ENCODE results near the gene CFAP61.
A peak's percentile ranks its signal among the peaks of the same experiment; 100 is the strongest.

Gene CFAP61

GRCh38 chr20:20134941-20135575 lies 82.7 kb downstream of the CFAP61 start:
- no peak overlapping the region for H3K27ac Mint-ChIP-seq
- peaks cover 8 to 11% of the 10 kb centered on the region in 2 donors for H3K27me3 Mint-ChIP-seq
- H3K36me3 Mint-ChIP-seq (ENCODE audit: insufficient read depth) = no peaks in the 10 kb centered on the region
- no peaks in the 10 kb centered on the region for H3K4me1 Mint-ChIP-seq (ENCODE audit: low read depth in 2 of 2)
- no peak for ATAC-seq (replicated peaks)
- H3K4me3 Mint-ChIP-seq = no peak overlapping the region
- H3K9me3 Mint-ChIP-seq = peaks cover 8 to 15% of the 10 kb centered on the region in 2 donors
- no peak for DNase-seq

GRCh38 chr20:20136313-20136712 lies 84.0 kb downstream of the CFAP61 start:
- DNase-seq (no peak), ATAC-seq (replicated peaks) (no peak)
- Mint-ChIP-seq H3K27ac (no peak overlapping the region), H3K36me3 (ENCODE audit: insufficient read depth) (no peaks in the 10 kb centered on the region), H3K4me1 (ENCODE audit: low read depth in 2 of 2) (no peaks in the 10 kb centered on the region), H3K4me3 (no peak overlapping the region), H3K9me3 (peaks cover 6 to 15% of the 10 kb centered on the region in 2 donors), H3K27me3 (peaks cover 8 to 11% of the 10 kb centered on the region in 2 donors)

GRCh38 chr20:20137851-20138250 lies 85.5 kb downstream of the CFAP61 start:
- Mint-ChIP-seq H3K9me3 (peaks cover 6 to 15% of the 10 kb centered on the region in 2 donors), H3K36me3 (ENCODE audit: insufficient read depth) (no peaks in the 10 kb centered on the region), H3K4me1 (ENCODE audit: low read depth in 2 of 2) (no peaks in the 10 kb centered on the region), H3K4me3 (no peak overlapping the region), H3K27me3 (peaks cover 7 to 11% of the 10 kb centered on the region in 2 donors), H3K27ac (no peak overlapping the region)
- no peak for DNase-seq
- ATAC-seq (replicated peaks) = no peak

GRCh38 chr20:20138301-20139064 lies 86.2 kb downstream of the CFAP61 start:
- Mint-ChIP-seq H3K4me3 (no peak overlapping the region), H3K9me3 (peaks cover 6 to 15% of the 10 kb centered on the region in 2 donors), H3K27me3 (peaks cover 5 to 10% of the 10 kb centered on the region in 2 donors), H3K36me3 (ENCODE audit: insufficient read depth) (no peaks in the 10 kb centered on the region), H3K27ac (no peak overlapping the region), H3K4me1 (ENCODE audit: low read depth in 2 of 2) (no peaks in the 10 kb centered on the region)
- ATAC-seq (replicated peaks) (no peak), DNase-seq (no peak)

GRCh38 chr20:20139403-20139802 lies 87.1 kb downstream of the CFAP61 start:
- DNase-seq (no peak), ATAC-seq (replicated peaks) (no peak)
- H3K27me3 Mint-ChIP-seq = peaks cover 9 to 19% of the 10 kb centered on the region in 2 donors
- no peak overlapping the region for H3K4me3 Mint-ChIP-seq
- peaks cover 7 to 20% of the 10 kb centered on the region in 2 donors for H3K9me3 Mint-ChIP-seq
- H3K27ac Mint-ChIP-seq = no peak overlapping the region
- H3K4me1 Mint-ChIP-seq (ENCODE audit: low read depth in 2 of 2) = no peaks in the 10 kb centered on the region
- H3K36me3 Mint-ChIP-seq (ENCODE audit: insufficient read depth) = no peaks in the 10 kb centered on the region

GRCh38 chr20:20143165-20143564 lies 90.8 kb downstream of the CFAP61 start:
- DNase-seq (no peak), ATAC-seq (replicated peaks) (no peak)
- no peak overlapping the region for H3K27ac Mint-ChIP-seq
- H3K36me3 Mint-ChIP-seq (ENCODE audit: insufficient read depth) = no peaks in the 10 kb centered on the region
- no peaks in the 10 kb centered on the region for H3K4me1 Mint-ChIP-seq (ENCODE audit: low read depth in 2 of 2)
- H3K27me3 Mint-ChIP-seq = peaks cover 14 to 21% of the 10 kb centered on the region in 2 donors
- peaks cover 3 to 7% of the 10 kb centered on the region in 2 donors for H3K9me3 Mint-ChIP-seq
- no peak overlapping the region for H3K4me3 Mint-ChIP-seq

- Mint-ChIP-seq H3K4me1 (ENCODE audit: low read depth in 2 of 2) (no peaks in the 10 kb centered on the region), H3K27ac (no peak overlapping the region), H3K36me3 (ENCODE audit: insufficient read depth) (no peaks in the 10 kb centered on the region), H3K27me3 (peaks cover 19 to 21% of the 10 kb centered on the region in 2 donors), H3K9me3 (peaks cover 3 to 7% of the 10 kb centered on the region in 2 donors), H3K4me3 (no peak overlapping the region)
- no peak for DNase-seq
- no peak for ATAC-seq (replicated peaks)
Measured at GRCh38 chr20:20143646-20144045, 91.3 kb downstream of the CFAP61 start.

- ATAC-seq (replicated peaks) (no peak), DNase-seq (no peak)
- H3K4me1 Mint-ChIP-seq (ENCODE audit: low read depth in 2 of 2) = no peaks in the 10 kb centered on the region
- no peak overlapping the region for H3K4me3 Mint-ChIP-seq
- H3K27me3 Mint-ChIP-seq = peaks cover 8 to 27% of the 10 kb centered on the region in 2 donors
- peaks cover 6 to 7% of the 10 kb centered on the region in 2 donors for H3K9me3 Mint-ChIP-seq
- H3K36me3 Mint-ChIP-seq (ENCODE audit: insufficient read depth) = no peaks in the 10 kb centered on the region
- no peak overlapping the region for H3K27ac Mint-ChIP-seq
Measured at GRCh38 chr20:20148779-20149178, 96.4 kb downstream of the CFAP61 start.

- DNase-seq = no peak
- ATAC-seq (replicated peaks) = no peak
- Mint-ChIP-seq H3K4me1 (ENCODE audit: low read depth in 2 of 2) (no peaks in the 10 kb centered on the region), H3K9me3 (peaks cover 0 to 3% of the 10 kb centered on the region in 2 donors), H3K36me3 (ENCODE audit: insufficient read depth) (no peaks in the 10 kb centered on the region), H3K4me3 (no peak overlapping the region), H3K27ac (no peak overlapping the region), H3K27me3 (peaks cover 0 to 27% of the 10 kb centered on the region in 2 donors)
Measured at GRCh38 chr20:20150241-20150640, 97.9 kb downstream of the CFAP61 start.

GRCh38 chr20:20160520-20160919 lies 108.2 kb downstream of the CFAP61 start:
- no peaks in the 10 kb centered on the region for H3K9me3 Mint-ChIP-seq
- DNase-seq (no peak), ATAC-seq (replicated peaks) (no peak)
- peaks cover 0 to 13% of the 10 kb centered on the region in 2 donors for H3K4me1 Mint-ChIP-seq (ENCODE audit: low read depth in 2 of 2)
- H3K36me3 Mint-ChIP-seq (ENCODE audit: insufficient read depth) = no peaks in the 10 kb centered on the region
- H3K27ac Mint-ChIP-seq = no peak overlapping the region
- H3K27me3 Mint-ChIP-seq = no peaks in the 10 kb centered on the region
- H3K4me3 Mint-ChIP-seq = peak overlapping the region in 1 of 2 donors; percentile 5

GRCh38 chr20:20161611-20162010 lies 109.3 kb downstream of the CFAP61 start:
- Mint-ChIP-seq H3K4me1 (ENCODE audit: low read depth in 2 of 2) (peaks cover 0 to 13% of the 10 kb centered on the region in 2 donors), H3K9me3 (no peaks in the 10 kb centered on the region), H3K4me3 (no peak overlapping the region), H3K36me3 (ENCODE audit: insufficient read depth) (no peaks in the 10 kb centered on the region), H3K27ac (no peak overlapping the region), H3K27me3 (no peaks in the 10 kb centered on the region)
- ATAC-seq (replicated peaks) (no peak), DNase-seq (no peak)

GRCh38 chr20:20167698-20168097 lies 115.4 kb downstream of the CFAP61 start:
- Mint-ChIP-seq H3K4me1 (ENCODE audit: low read depth in 2 of 2) (no peaks in the 10 kb centered on the region), H3K27me3 (peaks cover 0 to 15% of the 10 kb centered on the region in 2 donors), H3K36me3 (ENCODE audit: insufficient read depth) (no peaks in the 10 kb centered on the region), H3K9me3 (peaks cover 0 to 3% of the 10 kb centered on the region in 2 donors), H3K27ac (no peak overlapping the region), H3K4me3 (no peak overlapping the region)
- no peak for ATAC-seq (replicated peaks)
- DNase-seq = no peak

GRCh38 chr20:20173254-20173653 lies 120.9 kb downstream of the CFAP61 start:
- no peak for ATAC-seq (replicated peaks)
- peaks cover 0 to 11% of the 10 kb centered on the region in 2 donors for H3K27me3 Mint-ChIP-seq
- H3K4me3 Mint-ChIP-seq = no peak overlapping the region
- H3K27ac Mint-ChIP-seq = no peak overlapping the region
- H3K36me3 Mint-ChIP-seq (ENCODE audit: insufficient read depth) = no peaks in the 10 kb centered on the region
- no peaks in the 10 kb centered on the region for H3K4me1 Mint-ChIP-seq (ENCODE audit: low read depth in 2 of 2)
- DNase-seq = no peak
- peaks cover 0 to 3% of the 10 kb centered on the region in 2 donors for H3K9me3 Mint-ChIP-seq

All from effector memory CD8-positive, alpha-beta T cell (primary cell).